HCT116 (cell line): ENCODE data around the gene DLX4. TPM values are rescaled to one million over a fixed set of nuclear protein-coding genes. Genes with fewer than 3 reads are reported as not detected.

ENCODE experiments used
- ATAC-seq: fragments of 200-7000 bp; cut with Tn5 transposase; 2 replicates; pipeline ENCODE4 v1.9.1; 2020; ENCODE audit warnings: mild to moderate bottlenecking, moderate library complexity
- BruUV-seq: library from RNA; stranded (reverse); fragments of 400-500 nt; replicated peaks from 2 replicates; lab custom pipeline; 2021; lab: Mats Ljungman, UMichigan
- CTCF ChIA-PET: fragments of 300-600 bp; sonication (Branson Sonifier 250); formaldehyde crosslinking; loops from one replicate; lab custom pipeline; 2021; ENCODE audit warnings: antibody characterized with exemption; lab: Charles Lee
- POLR2A ChIA-PET: fragments of 300-600, 350-600 bp; sonication (Branson Sonifier 250); formaldehyde crosslinking; loops from one replicate; lab custom pipeline; 2021; ENCODE audit warnings: antibody characterized with exemption; lab: Charles Lee
- RAD21 ChIA-PET, 2 experiments: fragments of 300-600 bp; sonication (Branson Sonifier 250); formaldehyde crosslinking; loops; one replicate each; lab custom pipeline; 2023; ENCODE audit warnings: low total read pairs in 2 of 2; ENCODE audit not compliant: uncharacterized antibody in 2 of 2, unreplicated experiment in 2 of 2, low non-redundant PET in 1 of 2; lab: Charles Lee
- DNase-seq: peaks from one replicate; pipeline ENCODE4 v3.0.0-alpha.2; 2010; ENCODE audit warnings: low read depth, low spot score
- H2AFZ ChIP-seq: fragments of 200-600 bp; shearing (Covaris generic), sonication (generic); 2 replicates; pipeline ENCODE4 v1.6.1; 2017; ENCODE audit warnings: low read depth, mixed run types, mixed read lengths, antibody characterized with exemption, low read length; ENCODE audit not compliant: poor library complexity, severe bottlenecking
- H3K27ac ChIP-seq: 2 replicates; pipeline ENCODE4 v1.5.1; 2012; ENCODE audit warnings: low read depth, low read length
- H3K27me3 ChIP-seq: fragments of 200-600 bp; sonication (generic); 2 replicates; pipeline ENCODE4 v1.6.1; 2016; ENCODE audit warnings: mixed run types, low read length, mixed read lengths; ENCODE audit not compliant: insufficient read depth
- H3K36me3 ChIP-seq, 2 experiments: fragments of 200-500 bp in 1 of 2; fragments of 200-600 bp in 1 of 2; sonication (Bioruptor generic) in 1 of 2; sonication (generic) in 1 of 2; 2 replicates each; pipeline versions ENCODE4 v1.5.1 to v1.6.1; 2014 to 2016; ENCODE audit warnings: low read length in 2 of 2, inconsistent platforms in 1 of 2, mixed read lengths in 1 of 2, mixed run types in 1 of 2; ENCODE audit not compliant: insufficient read depth in 2 of 2, control insufficient read depth in 1 of 2
- H3K4me1 ChIP-seq, 2 experiments: fragments of 200-600 bp in 1 of 2; sonication (generic) in 1 of 2; 2 replicates each; pipeline versions ENCODE4 v1.5.1 to v1.6.1; 2012 to 2017; ENCODE audit warnings: low read length in 2 of 2, inconsistent platforms in 1 of 2, mild to moderate bottlenecking in 1 of 2, mixed read lengths in 1 of 2, mixed run types in 1 of 2, moderate library complexity in 1 of 2; ENCODE audit not compliant: insufficient read depth in 2 of 2, control insufficient read depth in 1 of 2
- H3K4me2 ChIP-seq: fragments of 200-600 bp; sonication (generic); 2 replicates; pipeline ENCODE4 v1.6.1; 2017; ENCODE audit warnings: mixed run types, low read length, mixed read lengths
- H3K4me3 ChIP-seq, 2 experiments: fragments of 200-600 bp in 1 of 2; sonication (generic) in 1 of 2; replicated peaks in 1 of 2; 2 replicates each; pipeline ENCODE4 v1.5.1; 2011 to 2016; ENCODE audit warnings: low read length in 2 of 2, control low read depth in 1 of 2, low read depth in 1 of 2, mild to moderate bottlenecking in 1 of 2, mixed read lengths in 1 of 2, mixed run types in 1 of 2
- H3K79me2 ChIP-seq: fragments of 200-600 bp; sonication (generic); 2 replicates; pipeline ENCODE4 v1.6.1; 2017; ENCODE audit warnings: mild to moderate bottlenecking, mixed run types, low read length, moderate library complexity, mixed read lengths; ENCODE audit not compliant: insufficient read depth
- H3K9ac ChIP-seq: fragments of 200-600 bp; sonication (generic); 2 replicates; pipeline ENCODE4 v1.6.1; 2016; ENCODE audit warnings: low read length, mixed read lengths
- H3K9me2 ChIP-seq: fragments of 200-600 bp; sonication (generic), shearing (Covaris generic); 2 replicates; pipeline ENCODE4 v1.6.1; 2017; ENCODE audit warnings: mixed run types, mild to moderate bottlenecking, moderate library complexity; ENCODE audit not compliant: insufficient read depth
- H3K9me3 ChIP-seq, 2 experiments: fragments of 200-500 bp in 1 of 2; fragments of 200-600 bp in 1 of 2; sonication (Bioruptor generic) in 1 of 2; sonication (generic) in 1 of 2; 2 replicates each; pipeline ENCODE4 v1.6.1; 2014 to 2017; ENCODE audit warnings: low read length in 2 of 2, mixed read lengths in 2 of 2, inconsistent platforms in 1 of 2, low read depth in 1 of 2, mild to moderate bottlenecking in 1 of 2, mixed run types in 1 of 2, moderate library complexity in 1 of 2; ENCODE audit not compliant: control insufficient read depth in 1 of 2, insufficient read depth in 1 of 2
- H4K20me1 ChIP-seq: fragments of 200-600 bp; sonication (generic), shearing (Covaris generic); 2 replicates; pipeline ENCODE4 v1.6.1; 2017; ENCODE audit warnings: mixed run types, mild to moderate bottlenecking, moderate library complexity; ENCODE audit not compliant: insufficient read depth
- CBX3 ChIP-seq: IDR thresholded peaks from 2 replicates; pipeline ENCODE4 v1.6.1; 2012; ENCODE audit warnings: low read depth
- CEBPB ChIP-seq: IDR thresholded peaks from 2 replicates; pipeline ENCODE4 v1.6.1; 2012; ENCODE audit warnings: low read depth
- EGR1 ChIP-seq: IDR thresholded peaks from 2 replicates; pipeline ENCODE4 v1.6.1; 2012; ENCODE audit warnings: low read depth
- ELF1 ChIP-seq: IDR thresholded peaks from 2 replicates; pipeline ENCODE4 v1.6.1; 2012; ENCODE audit warnings: low read depth, borderline replicate concordance
- EZH2 ChIP-seq: fragments of 200-600 bp; sonication (generic); IDR thresholded peaks from 2 replicates; pipeline ENCODE4 v1.6.1; 2017; ENCODE audit warnings: antibody characterized with exemption, mixed run types
- EZH2phosphoT487 ChIP-seq: fragments of 200-600 bp; IDR thresholded peaks from 2 replicates; pipeline ENCODE4 v1.6.1; 2018; ENCODE audit warnings: antibody characterized with exemption, borderline replicate concordance
- POLR2A ChIP-seq: IDR thresholded peaks from 2 replicates; pipeline ENCODE4 v1.7.0; 2011; ENCODE audit warnings: borderline replicate concordance; ENCODE audit not compliant: insufficient read depth, insufficient read length; ENCODE audit errors: extremely low read depth
- POLR2AphosphoS5 ChIP-seq: IDR thresholded peaks from 2 replicates; pipeline ENCODE4 v1.6.1; 2011; ENCODE audit warnings: mild to moderate bottlenecking, low read depth, low read length, moderate library complexity
- RAD21 ChIP-seq: IDR thresholded peaks from 2 replicates; pipeline ENCODE4 v1.6.1; 2012; ENCODE audit warnings: low read depth, mild to moderate bottlenecking
- SP1 ChIP-seq: IDR thresholded peaks from 2 replicates; pipeline ENCODE4 v1.6.1; 2012; ENCODE audit warnings: low read depth
- SRF ChIP-seq: IDR thresholded peaks from 2 replicates; pipeline ENCODE4 v1.6.1; 2012; ENCODE audit warnings: low read depth
- TCF7L2 ChIP-seq: IDR thresholded peaks from 2 replicates; pipeline ENCODE4 v1.7.0; 2011; ENCODE audit warnings: borderline replicate concordance, inconsistent platforms; ENCODE audit not compliant: insufficient read depth, insufficient read length; ENCODE audit errors: extremely low read depth
- ZFX ChIP-seq: fragments of 450-650 bp; IDR thresholded peaks from 2 replicates; pipeline ENCODE4 v1.6.1; 2017
- ZNF274 ChIP-seq: fragments of 200-500 bp; sonication (Bioruptor generic); IDR thresholded peaks from 2 replicates; pipeline ENCODE4 v1.6.1; 2014; ENCODE audit warnings: mild to moderate bottlenecking, low read depth, low read length, inconsistent platforms
- intact Hi-C: fragments of 100-400 bp; cut with micrococcal nuclease; formaldehyde crosslinking; loops from 2 replicates; pipeline ENCODE4 v1.10.0; 2022
- total RNA-seq: library from RNA; stranded (reverse); gene quantifications from one replicate; pipeline ENCODE4 v1.2.1, GENCODE V29; 2021; ENCODE audit not compliant: unreplicated experiment
- TF ChIP-seq, protein P1 (sequence below): IDR thresholded peaks from 2 replicates; pipeline ENCODE4 v1.6.1; 2012
- TF ChIP-seq, protein P2 (sequence below): IDR thresholded peaks from 2 replicates; pipeline ENCODE4 v1.6.1; 2012; ENCODE audit warnings: low read depth
- TF ChIP-seq, protein P3 (sequence below): IDR thresholded peaks from 2 replicates; pipeline ENCODE4 v1.6.1; 2012

Gene DLX4
- total RNA-seq, 1 experiment from 2014 or later = 14.0 TPM

DNA sequence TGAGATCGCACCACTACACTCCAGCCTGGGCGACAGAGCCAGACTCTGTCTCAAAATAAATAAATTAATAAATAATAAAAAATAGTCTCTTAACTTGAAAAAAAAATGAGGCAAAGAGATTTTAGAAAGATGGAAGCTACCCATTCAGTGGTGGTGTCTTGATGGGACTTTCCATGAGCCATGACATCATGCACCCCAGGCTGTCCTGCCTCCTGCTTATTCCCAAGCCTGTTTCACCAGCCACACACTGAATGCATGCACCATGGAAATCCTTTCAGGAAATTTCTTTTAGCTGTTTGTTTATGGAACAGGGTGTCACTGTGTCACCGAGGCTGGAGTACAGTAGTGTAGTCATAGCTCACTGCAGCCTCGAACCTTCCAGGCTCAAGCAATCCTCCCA, 34.9 kb downstream of the DLX4 start:
- no peak overlapping the region for H2AFZ ChIP-seq
- intact Hi-C loops = no loop called here
- peaks cover 6% of the 10 kb centered on the region; the same call in 1 of the 2 replicates for H3K27me3 ChIP-seq
- ATAC-seq = no peak
- no peak overlapping the region for H3K4me3 ChIP-seq
- BruUV-seq = no TSS peak
- no peaks in the 10 kb centered on the region for H3K9me2 ChIP-seq
- no peaks in the 10 kb centered on the region for H4K20me1 ChIP-seq
- ChIA-PET POLR2A (interaction anchor here (0.7 kb wide), 1 partner anchor 71 kb away, joined by 3 read pairs; no protein-coding TSS in a partner anchor), RAD21 (interaction anchor here in 1 of 2 experiments (0.5 kb wide), 1 partner anchor 124 kb away, joined by 3 read pairs; no protein-coding TSS in a partner anchor)
- H3K4me2 ChIP-seq = no peak overlapping the region
- H3K4me1 ChIP-seq = no peaks in the 10 kb centered on the region
- DNase-seq = no peak
- peaks cover 0 to 2% of the 10 kb centered on the region in 2 experiments; a peak in 1 of 4 replicates for H3K9me3 ChIP-seq
- no peaks in the 10 kb centered on the region for H3K36me3 ChIP-seq
- TF ChIP-seq SP1 (no peak), CEBPB (no peak), SRF (no peak), RAD21 (no peak), EZH2phosphoT487 (no peak)
- TF ChIP-seq, protein P1, sequence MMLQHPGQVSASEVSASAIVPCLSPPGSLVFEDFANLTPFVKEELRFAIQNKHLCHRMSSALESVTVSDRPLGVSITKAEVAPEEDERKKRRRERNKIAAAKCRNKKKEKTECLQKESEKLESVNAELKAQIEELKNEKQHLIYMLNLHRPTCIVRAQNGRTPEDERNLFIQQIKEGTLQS = no peak
- TF ChIP-seq, all 23 proteins: peak for 0
- Histone ChIP-seq H3K27ac (no peak overlapping the region), H3K79me2 (no peaks in the 10 kb centered on the region), H3K9ac (no peak overlapping the region)
- CTCF ChIA-PET = interaction anchor here (1.6 kb wide), 1 partner anchor 144 kb away, joined by 3 read pairs; no protein-coding TSS in a partner anchor

DNA sequence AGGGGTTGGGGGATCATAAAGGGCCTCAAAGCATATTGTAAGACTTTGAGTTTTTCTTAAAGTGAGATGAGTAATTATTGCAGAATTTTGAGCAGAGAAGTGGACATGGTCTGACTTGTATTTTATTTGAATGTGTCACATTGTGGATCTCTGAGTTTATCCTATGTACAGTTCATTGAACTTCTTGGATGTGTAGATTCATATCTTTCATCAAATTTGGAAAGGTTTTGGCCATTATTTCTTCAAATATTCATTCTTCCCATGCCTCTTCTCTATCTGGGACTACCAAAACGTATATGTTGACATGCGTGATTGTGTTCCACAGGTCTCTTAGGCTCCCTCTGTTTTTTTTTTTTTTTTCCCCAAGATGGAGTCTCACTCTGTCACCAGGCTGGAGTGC, 40.3 kb downstream of the DLX4 start:
- BruUV-seq = no TSS peak
- TF ChIP-seq EZH2 (no peak), SRF (no peak), EGR1 (no peak), ELF1 (no peak), POLR2A (no peak), TCF7L2 (no peak), SP1 (no peak), CEBPB (no peak), POLR2AphosphoS5 (no peak), ZFX (no peak), ZNF274 (no peak), CBX3 (no peak)
- TF ChIP-seq, protein P2, sequence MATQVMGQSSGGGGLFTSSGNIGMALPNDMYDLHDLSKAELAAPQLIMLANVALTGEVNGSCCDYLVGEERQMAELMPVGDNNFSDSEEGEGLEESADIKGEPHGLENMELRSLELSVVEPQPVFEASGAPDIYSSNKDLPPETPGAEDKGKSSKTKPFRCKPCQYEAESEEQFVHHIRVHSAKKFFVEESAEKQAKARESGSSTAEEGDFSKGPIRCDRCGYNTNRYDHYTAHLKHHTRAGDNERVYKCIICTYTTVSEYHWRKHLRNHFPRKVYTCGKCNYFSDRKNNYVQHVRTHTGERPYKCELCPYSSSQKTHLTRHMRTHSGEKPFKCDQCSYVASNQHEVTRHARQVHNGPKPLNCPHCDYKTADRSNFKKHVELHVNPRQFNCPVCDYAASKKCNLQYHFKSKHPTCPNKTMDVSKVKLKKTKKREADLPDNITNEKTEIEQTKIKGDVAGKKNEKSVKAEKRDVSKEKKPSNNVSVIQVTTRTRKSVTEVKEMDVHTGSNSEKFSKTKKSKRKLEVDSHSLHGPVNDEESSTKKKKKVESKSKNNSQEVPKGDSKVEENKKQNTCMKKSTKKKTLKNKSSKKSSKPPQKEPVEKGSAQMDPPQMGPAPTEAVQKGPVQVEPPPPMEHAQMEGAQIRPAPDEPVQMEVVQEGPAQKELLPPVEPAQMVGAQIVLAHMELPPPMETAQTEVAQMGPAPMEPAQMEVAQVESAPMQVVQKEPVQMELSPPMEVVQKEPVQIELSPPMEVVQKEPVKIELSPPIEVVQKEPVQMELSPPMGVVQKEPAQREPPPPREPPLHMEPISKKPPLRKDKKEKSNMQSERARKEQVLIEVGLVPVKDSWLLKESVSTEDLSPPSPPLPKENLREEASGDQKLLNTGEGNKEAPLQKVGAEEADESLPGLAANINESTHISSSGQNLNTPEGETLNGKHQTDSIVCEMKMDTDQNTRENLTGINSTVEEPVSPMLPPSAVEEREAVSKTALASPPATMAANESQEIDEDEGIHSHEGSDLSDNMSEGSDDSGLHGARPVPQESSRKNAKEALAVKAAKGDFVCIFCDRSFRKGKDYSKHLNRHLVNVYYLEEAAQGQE = no peak
- TF ChIP-seq, protein P1 = no peak
- TF ChIP-seq, protein P3, sequence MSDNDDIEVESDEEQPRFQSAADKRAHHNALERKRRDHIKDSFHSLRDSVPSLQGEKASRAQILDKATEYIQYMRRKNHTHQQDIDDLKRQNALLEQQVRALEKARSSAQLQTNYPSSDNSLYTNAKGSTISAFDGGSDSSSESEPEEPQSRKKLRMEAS = no peak

More for the DNA sequence above, 40.3 kb downstream of the DLX4 start:
- no peak overlapping the region for H3K9ac ChIP-seq
- DNase-seq = no peak
- no peaks in the 10 kb centered on the region for H3K36me3 ChIP-seq
- H3K27me3 ChIP-seq = no peaks in the 10 kb centered on the region
- CTCF ChIA-PET = no interaction called here
- no peaks in the 10 kb centered on the region for H4K20me1 ChIP-seq
- H3K79me2 ChIP-seq = no peaks in the 10 kb centered on the region
- H3K27ac ChIP-seq = no peak overlapping the region
- no peaks in the 10 kb centered on the region for H3K4me1 ChIP-seq
- no peak overlapping the region for H3K4me3 ChIP-seq
- peaks cover 14 to 19% of the 10 kb centered on the region in 2 experiments; a peak in 3 of 4 replicates for H3K9me3 ChIP-seq
- RAD21 ChIA-PET = no interaction called here
- H2AFZ ChIP-seq = no peak overlapping the region
- no peak overlapping the region for H3K4me2 ChIP-seq
- no peaks in the 10 kb centered on the region for H3K9me2 ChIP-seq
- ATAC-seq = no peak
- POLR2A ChIA-PET = no interaction called here
- intact Hi-C loops = no loop called here
